Kidney (tissue), 14 donors: ENCODE data around the gene PDE1A. TPM values are rescaled to one million over a fixed set of nuclear protein-coding genes. Genes with fewer than 3 reads are reported as not detected.

Experiments used
- DNase-seq, 5 donors: peaks; one replicate each; pipeline ENCODE4 v3.0.0-alpha.2; 2013 to 2020
- FAIRE-seq: peaks from 2 replicates; lab custom pipeline; 2012; peaks lifted over from hg19 to GRCh38; lab: Jason Lieb, UNC
- H3K27ac ChIP-seq, 2 donors: one replicate each; pipeline ENCODE4 v1.7.0; 2013; ENCODE audit warnings: low read depth in 2 of 2, low read length in 2 of 2, inconsistent platforms in 1 of 2
- H3K27me3 ChIP-seq: one replicate; pipeline ENCODE4 v1.7.1; 2013; ENCODE audit warnings: low read length, inconsistent platforms; ENCODE audit not compliant: control insufficient read depth, insufficient read depth
- H3K36me3 ChIP-seq, 3 donors: one replicate each; pipeline versions ENCODE4 v1.7.0 to v1.7.1; 2013; ENCODE audit warnings: low read length in 3 of 3, control low read depth in 1 of 3, inconsistent platforms in 1 of 3; ENCODE audit not compliant: insufficient read depth in 3 of 3, control insufficient read depth in 2 of 3
- H3K4me1 ChIP-seq, 3 donors: one replicate each; pipeline versions ENCODE4 v1.7.0 to v1.7.1; 2013; ENCODE audit warnings: low read length in 3 of 3, inconsistent platforms in 1 of 3, low read depth in 1 of 3; ENCODE audit not compliant: control insufficient read depth in 2 of 3, insufficient read depth in 2 of 3
- H3K4me3 ChIP-seq, 3 donors: one replicate each; pipeline versions ENCODE4 v1.7.0 to v1.8.1; 2013; ENCODE audit warnings: low read length in 3 of 3, control low read depth in 1 of 3, inconsistent platforms in 1 of 3
- H3K9ac ChIP-seq, 3 donors: one replicate each; pipeline versions ENCODE4 v1.7.0 to v1.7.1; 2013; ENCODE audit warnings: low read length in 3 of 3, control low read depth in 1 of 3, inconsistent platforms in 1 of 3
- H3K9me3 ChIP-seq, 3 donors: one replicate each; pipeline versions ENCODE4 v1.7.0 to v1.7.1; 2013; ENCODE audit warnings: low read length in 3 of 3, control low read depth in 1 of 3, inconsistent platforms in 1 of 3; ENCODE audit not compliant: control insufficient read depth in 2 of 3, insufficient read depth in 1 of 3
- intact Hi-C: fragments of 100-400 bp; cut with DNase I; formaldehyde crosslinking; loops from one replicate; pipeline ENCODE4 v1.11.1; 2022
- polyA plus RNA-seq: library from polyadenylated mRNA; stranded (reverse); fragments of 350-450 nt; fragmentation: Illumina TruSeq; extraction: RNeasy Lipid Tissue Mini Kit (QIAGEN cat#74804); gene quantifications from one replicate; pipeline ENCODE4 v1.2.3, GENCODE V29; 2014; ENCODE audit warnings: low read depth, low replicate concordance; ENCODE audit not compliant: insufficient read depth
- total RNA-seq: library from RNA; stranded (reverse); fragmentation: NEBNext Ultra II Directional; extraction: Animal tissue kit (Norgen Biotek cat#: 25700); gene quantifications from one replicate; pipeline ENCODE4 v1.2.1, GENCODE V29; 2021
- TF ChIP-seq, protein P1 (sequence below): IDR thresholded peaks from 3 replicates; pipeline ENCODE4 v1.5.1; 2012; ENCODE audit warnings: mild to moderate bottlenecking, moderate library complexity, borderline replicate concordance; ENCODE audit not compliant: insufficient read depth; ENCODE audit errors: extremely low read depth
- donor health status: control.
- donor health status: control.
- donor health status: control.
- donor health status: control.
- donor health status: control.
- donor health status: DM: yes; HTN: yes; CAD: no.
- donor health status: Normal renal cell carcinoma (clear cell type).

PDE1A gene
- total and polyA plus RNA-seq, 2 donors from 2014 or later = 40.4 to 70.5 TPM

DNA sequence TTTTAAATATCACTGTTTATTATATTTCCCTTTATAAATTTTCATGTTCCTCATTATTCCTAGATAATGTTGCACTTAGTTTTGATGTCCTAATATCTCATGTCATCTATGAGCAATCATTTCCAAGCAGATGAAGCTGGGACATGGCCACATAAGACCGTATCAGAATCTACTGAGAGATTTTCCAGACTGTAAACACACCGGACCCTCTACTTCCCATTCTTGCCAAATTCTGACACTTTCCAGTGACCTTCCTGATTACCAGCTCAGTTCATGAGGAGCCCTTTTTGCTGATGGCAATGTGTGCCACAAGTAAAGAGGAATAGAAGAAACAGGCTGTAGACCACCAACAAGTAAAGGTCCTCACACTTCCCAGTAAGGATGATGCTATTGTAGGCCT is 20.3 kb upstream of the PDE1A start:
- H3K9ac ChIP-seq = no peak overlapping the region
- no peaks in the 10 kb centered on the region for H3K27me3 ChIP-seq
- intact Hi-C loops = no loop called here
- H3K27ac ChIP-seq = no peak overlapping the region
- no peaks in the 10 kb centered on the region for H3K9me3 ChIP-seq
- peaks cover 0 to 2% (median 0%) of the 10 kb centered on the region in 3 donors for H3K4me1 ChIP-seq
- H3K36me3 ChIP-seq = no peaks in the 10 kb centered on the region
- FAIRE-seq = no peak
- DNase-seq = no peak
- H3K4me3 ChIP-seq = no peak overlapping the region
- TF ChIP-seq, protein P1, sequence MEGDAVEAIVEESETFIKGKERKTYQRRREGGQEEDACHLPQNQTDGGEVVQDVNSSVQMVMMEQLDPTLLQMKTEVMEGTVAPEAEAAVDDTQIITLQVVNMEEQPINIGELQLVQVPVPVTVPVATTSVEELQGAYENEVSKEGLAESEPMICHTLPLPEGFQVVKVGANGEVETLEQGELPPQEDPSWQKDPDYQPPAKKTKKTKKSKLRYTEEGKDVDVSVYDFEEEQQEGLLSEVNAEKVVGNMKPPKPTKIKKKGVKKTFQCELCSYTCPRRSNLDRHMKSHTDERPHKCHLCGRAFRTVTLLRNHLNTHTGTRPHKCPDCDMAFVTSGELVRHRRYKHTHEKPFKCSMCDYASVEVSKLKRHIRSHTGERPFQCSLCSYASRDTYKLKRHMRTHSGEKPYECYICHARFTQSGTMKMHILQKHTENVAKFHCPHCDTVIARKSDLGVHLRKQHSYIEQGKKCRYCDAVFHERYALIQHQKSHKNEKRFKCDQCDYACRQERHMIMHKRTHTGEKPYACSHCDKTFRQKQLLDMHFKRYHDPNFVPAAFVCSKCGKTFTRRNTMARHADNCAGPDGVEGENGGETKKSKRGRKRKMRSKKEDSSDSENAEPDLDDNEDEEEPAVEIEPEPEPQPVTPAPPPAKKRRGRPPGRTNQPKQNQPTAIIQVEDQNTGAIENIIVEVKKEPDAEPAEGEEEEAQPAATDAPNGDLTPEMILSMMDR = no peak

DNA sequence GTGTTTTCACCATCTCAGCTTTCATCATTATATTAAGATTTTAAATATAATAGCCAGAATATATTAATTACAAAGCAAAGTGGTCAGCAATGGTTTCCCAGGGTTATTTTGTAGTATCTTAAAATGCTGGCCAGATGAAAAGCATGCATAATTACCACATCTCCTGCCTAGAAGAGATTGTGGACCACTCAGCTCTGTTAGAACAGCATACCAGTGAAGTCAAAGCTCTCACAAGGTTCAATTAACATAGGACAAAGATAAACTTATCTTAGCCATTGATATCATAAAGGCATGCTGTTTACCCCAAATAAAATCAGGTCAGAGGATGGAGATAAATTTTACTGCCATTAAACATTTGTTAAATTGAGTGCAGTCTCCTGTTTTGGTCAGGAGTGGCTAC is 19.3 kb upstream of the PDE1A start:
- H3K27ac ChIP-seq = no peak overlapping the region
- FAIRE-seq (no peak), DNase-seq (no peak)
- TF ChIP-seq, protein P1 = no peak
- H3K36me3 ChIP-seq = no peaks in the 10 kb centered on the region
- H3K4me3 ChIP-seq = no peak overlapping the region
- H3K4me1 ChIP-seq = peaks cover 0 to 2% (median 0%) of the 10 kb centered on the region in 3 donors
- no peak overlapping the region for H3K9ac ChIP-seq
- intact Hi-C loops = no loop called here
- no peaks in the 10 kb centered on the region for H3K9me3 ChIP-seq
- H3K27me3 ChIP-seq = no peaks in the 10 kb centered on the region

DNA sequence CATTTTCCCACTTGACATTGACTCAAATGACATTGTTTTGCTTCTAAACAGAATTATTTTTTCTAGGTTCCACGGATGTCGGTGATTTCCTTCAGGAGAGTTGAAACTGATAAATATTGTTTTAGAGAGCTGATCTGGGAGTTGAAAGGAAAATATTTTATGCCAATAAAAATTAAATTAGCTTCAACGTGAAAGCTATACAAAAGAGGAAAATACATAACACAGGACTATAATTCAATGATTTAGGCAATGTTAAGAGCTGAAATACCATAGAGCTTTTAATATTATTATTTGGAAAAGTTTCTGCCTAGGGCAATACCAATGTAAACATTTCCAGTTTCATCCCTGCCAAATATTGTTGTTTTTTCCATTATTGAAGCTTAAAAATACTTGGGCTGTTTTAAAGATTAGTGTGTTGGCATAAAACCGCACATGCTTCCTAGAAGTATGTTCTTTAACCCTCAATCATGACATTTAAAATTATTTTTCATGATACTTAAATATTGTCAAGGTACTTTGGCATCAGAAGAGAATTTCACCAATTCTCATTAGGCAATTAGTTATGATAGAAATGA is 18.6 kb upstream of the PDE1A start:
- FAIRE-seq (no peak), DNase-seq (no peak)
- H3K4me1 ChIP-seq = peaks cover 0 to 2% (median 0%) of the 10 kb centered on the region in 3 donors
- no peak overlapping the region for H3K27ac ChIP-seq
- intact Hi-C loops = no loop called here
- no peak overlapping the region for H3K4me3 ChIP-seq
- H3K36me3 ChIP-seq = no peaks in the 10 kb centered on the region
- no peak overlapping the region for H3K9ac ChIP-seq
- no peaks in the 10 kb centered on the region for H3K27me3 ChIP-seq
- no peaks in the 10 kb centered on the region for H3K9me3 ChIP-seq
- TF ChIP-seq, protein P1 = no peak

DNA sequence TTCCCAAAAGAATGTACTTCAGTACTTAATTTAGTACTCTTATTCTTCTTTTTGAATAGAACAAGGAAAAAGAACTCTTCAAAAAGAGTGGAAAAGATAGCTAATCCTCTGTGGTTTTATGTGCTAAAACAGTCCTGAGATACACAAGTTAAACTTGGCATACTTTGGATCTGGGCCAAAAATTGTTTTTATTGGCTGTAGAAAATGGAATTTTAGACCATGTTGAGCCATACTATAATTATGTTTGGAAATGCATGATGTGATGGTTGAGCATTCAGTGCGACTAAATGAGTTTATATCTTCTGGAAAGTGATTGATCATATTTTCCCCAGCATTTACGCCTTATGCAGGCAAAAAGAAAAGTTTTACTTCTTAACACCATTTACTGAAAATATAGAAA is 18.0 kb upstream of the PDE1A start:
- H3K27ac ChIP-seq = no peak overlapping the region
- no peaks in the 10 kb centered on the region for H3K36me3 ChIP-seq
- no peak overlapping the region for H3K9ac ChIP-seq
- TF ChIP-seq, protein P1 = no peak
- H3K4me3 ChIP-seq = no peak overlapping the region
- H3K27me3 ChIP-seq = no peaks in the 10 kb centered on the region
- no peaks in the 10 kb centered on the region for H3K9me3 ChIP-seq
- FAIRE-seq (no peak), DNase-seq (no peak)
- intact Hi-C loops = no loop called here
- peaks cover 0 to 2% (median 0%) of the 10 kb centered on the region in 3 donors for H3K4me1 ChIP-seq
